OCI-M2 (cell line): ENCODE data around the gene TOR1AIP1.
"Not testable (repeated sequence)": the region's sequence is repeated elsewhere in the genome, so short reads cannot be mapped to it uniquely, and the experiment has no call there.

Experiments used
- DNase-seq: peaks from one replicate; lab custom pipeline; 2025; ENCODE audit not compliant: unreplicated experiment; lab: John Stamatoyannopoulos, UW

Gene TOR1AIP1

GRCh38 chr1:179937668-179938254 is 55.7 kb downstream of the TOR1AIP1 start:
- DNase-seq: no peak

GRCh38 chr1:179938752-179939151 is 56.7 kb downstream of the TOR1AIP1 start:
- DNase-seq: no peak

- DNase-seq: no peak
These were observed 57.9 kb downstream of the TOR1AIP1 start for GRCh38 chr1:179939941-179940340.

DNA sequence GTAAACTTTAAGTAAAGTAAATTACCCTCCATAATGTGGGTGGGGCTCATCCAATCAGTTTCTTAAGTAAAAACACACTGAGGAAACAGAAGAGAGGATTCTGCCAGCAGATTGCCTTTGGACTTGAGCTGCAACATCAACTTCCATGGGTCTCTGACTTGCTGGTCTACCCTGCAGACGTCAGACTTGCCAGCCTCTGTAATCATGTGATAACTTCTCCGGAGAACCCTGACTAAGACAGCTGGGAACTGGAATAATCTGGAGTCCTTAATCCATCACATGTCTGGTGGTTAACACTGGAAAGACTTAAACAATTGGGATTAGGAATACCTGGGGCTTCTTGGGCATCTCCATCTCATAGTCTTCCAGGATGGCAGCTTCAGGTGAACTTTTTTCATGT is 59.4 kb downstream of the TOR1AIP1 start:
- DNase-seq: no peak

GRCh38 chr1:179950651-179951050 is 68.6 kb downstream of the TOR1AIP1 start:
- no peak for DNase-seq

DNA sequence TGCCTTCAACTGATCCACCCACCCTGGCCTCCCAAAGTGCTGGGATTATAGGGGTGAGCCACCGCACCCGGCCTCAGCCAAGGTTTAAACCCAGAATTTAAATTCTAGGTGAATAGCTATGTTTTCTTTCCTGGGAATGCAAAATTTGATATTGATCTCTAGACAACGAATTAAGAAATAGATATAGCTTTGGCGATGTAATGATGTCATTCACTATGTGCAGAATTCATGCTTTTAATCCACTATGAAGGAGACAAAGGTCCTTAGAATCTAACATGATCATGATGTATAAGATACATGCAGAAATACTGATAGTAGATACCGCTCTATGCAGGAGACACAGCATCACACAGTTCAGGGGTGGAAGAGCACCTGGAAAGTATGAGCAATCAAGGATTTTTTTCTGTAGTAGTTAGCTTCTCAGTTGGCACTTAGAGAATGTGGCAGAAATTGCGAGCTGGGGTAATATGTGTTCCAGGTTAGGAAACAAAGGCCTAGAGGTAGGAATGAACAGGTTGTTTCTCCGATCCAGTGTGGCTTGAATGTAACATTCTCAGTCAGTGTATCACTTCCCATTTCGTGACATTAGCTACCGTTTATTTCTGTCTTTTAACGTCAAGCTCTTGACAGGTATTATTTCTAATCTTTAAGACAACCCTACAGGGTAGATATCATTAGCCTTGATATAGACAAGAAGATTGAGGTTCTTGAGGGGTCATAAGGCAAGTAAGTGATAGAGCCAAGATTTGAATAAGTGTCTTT is 69.5 kb downstream of the TOR1AIP1 start:
- no peak for DNase-seq

GRCh38 chr1:179952186-179952585 is 70.1 kb downstream of the TOR1AIP1 start:
- no peak for DNase-seq

DNA sequence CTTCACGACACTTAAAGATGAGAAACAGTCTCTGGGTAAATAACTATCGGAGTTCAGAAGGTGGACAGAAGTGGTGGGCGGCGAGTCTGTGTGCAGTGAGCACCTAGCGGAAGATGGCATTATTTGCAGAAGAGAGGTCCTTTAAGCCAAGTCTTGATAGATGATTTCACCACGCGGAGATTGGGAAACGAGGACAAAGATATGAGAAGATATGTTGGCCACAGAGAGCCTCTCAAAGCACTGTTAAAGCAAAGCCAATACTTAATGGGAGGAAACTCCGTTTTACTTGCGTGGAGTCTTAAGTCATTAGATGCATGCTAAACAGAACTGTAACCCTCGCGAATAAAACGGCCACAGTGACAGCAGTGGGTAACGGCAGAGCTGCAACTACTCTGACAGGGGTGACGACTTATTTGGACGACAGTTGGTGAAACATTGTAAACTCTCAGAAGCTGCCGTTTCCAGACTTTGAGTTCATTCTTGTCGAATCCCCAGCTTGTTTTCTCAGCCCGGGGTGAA is 71.9 kb downstream of the TOR1AIP1 start:
- no peak for DNase-seq

- peak; percentile 76 for DNase-seq
These were observed 72.6 kb downstream of the TOR1AIP1 start, which contains the start of gene CEP350 for GRCh38 chr1:179954493-179955286. Gene CEP350 (plus strand): TSS chr1:179954810. CDS start chr1:179986182, 31,372 bp downstream.

GRCh38 chr1:179955287-179955680 is 73.2 kb downstream of the TOR1AIP1 start:
- DNase-seq: no peak

GRCh38 chr1:179955731-179956130 is 73.6 kb downstream of the TOR1AIP1 start:
- no peak for DNase-seq

DNA sequence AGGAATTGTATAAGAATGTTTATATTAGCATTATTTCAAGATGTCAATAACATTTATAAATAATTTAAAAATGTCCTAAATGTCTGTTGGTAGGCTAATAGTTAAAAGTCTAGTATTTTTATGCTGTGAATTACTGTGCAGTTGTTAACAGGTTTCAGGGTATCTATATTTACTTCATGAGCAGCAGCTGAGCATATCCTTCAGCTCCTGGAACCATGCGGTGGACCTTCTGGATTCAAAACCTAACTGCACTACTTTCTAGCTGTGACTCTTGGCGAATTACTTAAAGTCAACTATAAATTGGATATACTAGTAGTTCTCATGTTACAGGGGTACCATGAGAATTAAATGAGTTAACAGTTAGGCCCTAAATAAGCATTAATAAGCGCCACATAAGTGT is 76.3 kb downstream of the TOR1AIP1 start:
- no peak for DNase-seq

DNA sequence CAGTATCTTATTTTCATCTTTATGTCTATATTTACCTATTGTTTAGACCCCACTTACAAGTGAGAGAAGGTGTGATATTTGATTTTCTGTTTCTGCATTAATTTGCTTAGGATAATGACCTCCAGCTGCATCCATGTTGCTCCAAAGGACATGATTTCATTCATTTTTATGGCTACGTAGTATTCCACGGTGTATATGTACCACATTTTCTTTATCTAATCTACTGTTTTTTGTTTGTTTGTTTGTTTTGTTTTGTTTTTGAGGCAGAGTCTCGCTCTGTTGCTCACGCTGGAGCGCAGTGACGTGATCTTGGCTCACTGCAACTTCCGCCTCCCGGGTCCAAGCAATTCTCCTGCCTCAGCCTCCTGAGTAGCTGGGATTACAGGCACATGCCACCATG is 80.1 kb downstream of the TOR1AIP1 start:
- not testable (repeated sequence) for DNase-seq

DNA sequence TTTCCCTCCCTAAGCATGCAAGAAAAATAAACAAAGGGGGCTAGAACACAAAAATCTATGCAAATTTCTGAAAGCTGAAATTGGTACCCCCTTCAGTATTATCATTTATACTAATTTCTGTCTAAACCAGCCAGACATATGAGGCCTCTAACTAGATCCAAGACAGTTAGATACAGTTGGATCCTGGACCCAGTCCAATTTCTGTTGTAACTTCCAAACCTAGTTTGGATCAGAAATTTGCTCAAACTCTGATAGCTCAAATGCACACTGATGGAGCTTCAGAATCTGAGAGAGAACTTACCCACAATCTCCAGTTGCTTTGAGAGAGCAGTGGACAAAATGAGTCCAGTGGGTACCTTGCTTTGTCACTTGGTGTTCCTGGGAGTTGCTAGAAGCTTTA is 84.5 kb downstream of the TOR1AIP1 start:
- no peak for DNase-seq

- no peak for DNase-seq
These were observed 86.4 kb downstream of the TOR1AIP1 start for GRCh38 chr1:179968284-179968993.

DNA sequence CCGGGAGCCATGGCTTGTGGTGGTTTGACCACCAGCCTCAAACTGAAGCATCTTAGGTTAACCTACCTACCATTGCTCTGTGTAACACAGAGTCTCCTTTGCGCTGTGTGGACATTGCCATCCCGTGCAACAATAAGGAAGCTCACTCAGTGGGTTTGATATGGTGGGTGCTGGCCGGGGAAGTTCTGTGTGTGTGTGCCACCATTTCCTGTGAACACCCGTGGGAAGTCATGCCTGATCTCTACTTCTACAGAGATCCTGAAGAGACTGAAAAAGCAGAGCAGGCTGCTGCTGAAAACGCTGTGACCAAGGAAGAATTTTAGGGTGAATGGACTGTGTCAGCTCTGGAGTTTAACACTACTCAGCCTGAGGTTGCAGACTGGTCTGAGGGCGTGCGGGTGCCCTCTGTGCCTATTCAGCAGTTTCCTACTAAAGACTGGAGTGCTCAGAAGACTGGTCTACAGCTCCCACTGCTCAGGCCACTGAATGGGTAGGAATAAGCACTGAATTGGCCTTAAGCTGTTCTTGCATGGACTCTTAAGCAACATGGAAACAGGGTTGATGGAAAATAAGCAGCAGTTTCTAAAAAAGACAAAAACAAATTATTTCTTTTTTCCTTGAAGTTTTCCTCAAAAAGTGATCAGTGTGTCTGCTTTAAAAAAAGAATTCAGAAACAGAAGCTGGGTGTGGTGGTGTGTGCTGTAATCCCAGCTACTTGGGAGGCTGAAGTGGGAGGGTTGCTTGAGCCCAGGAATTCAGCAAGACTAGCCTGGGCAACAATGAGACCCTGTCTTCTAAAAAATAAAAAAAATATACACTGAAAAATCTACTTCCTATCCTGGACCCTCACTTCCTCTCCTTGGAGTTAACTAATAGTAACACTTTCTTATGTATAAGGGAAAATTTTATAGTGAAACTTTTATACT is 87.2 kb downstream of the TOR1AIP1 start:
- no peak for DNase-seq
